GM12801 (cell line): ENCODE measurements around the gene SGMS2.

Source experiments
- CTCF ChIP-seq: IDR thresholded peaks from one replicate; pipeline ENCODE4 v1.5.1; 2011; ENCODE audit warnings: control low read depth; ENCODE audit not compliant: insufficient read length; ENCODE audit errors: extremely low read depth

The SGMS2 gene

DNA sequence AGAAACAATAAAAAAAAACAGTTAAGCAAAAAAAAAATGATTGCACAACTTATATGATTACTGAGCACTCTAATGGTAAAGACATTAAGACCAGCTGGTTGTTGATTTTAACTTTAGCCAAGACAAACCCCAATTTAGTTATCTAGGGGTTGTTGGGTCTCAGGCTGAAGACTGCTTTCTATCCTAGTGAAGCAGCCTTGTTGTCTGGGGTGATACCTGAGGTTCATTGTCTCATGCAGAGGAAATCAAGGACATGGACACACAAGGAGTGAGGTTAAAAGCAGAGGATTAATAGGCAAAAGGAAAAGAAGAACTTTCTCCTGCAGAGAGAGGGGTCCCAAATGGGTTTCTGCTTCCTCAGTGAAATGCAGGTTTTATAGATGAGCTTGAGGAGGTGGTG is 66.6 kb downstream of the SGMS2 start:
- no peak for TF ChIP-seq CTCF

GRCh38 chr4:107893171-107894137 is 68.7 kb downstream of the SGMS2 start:
- TF ChIP-seq CTCF: no peak

DNA sequence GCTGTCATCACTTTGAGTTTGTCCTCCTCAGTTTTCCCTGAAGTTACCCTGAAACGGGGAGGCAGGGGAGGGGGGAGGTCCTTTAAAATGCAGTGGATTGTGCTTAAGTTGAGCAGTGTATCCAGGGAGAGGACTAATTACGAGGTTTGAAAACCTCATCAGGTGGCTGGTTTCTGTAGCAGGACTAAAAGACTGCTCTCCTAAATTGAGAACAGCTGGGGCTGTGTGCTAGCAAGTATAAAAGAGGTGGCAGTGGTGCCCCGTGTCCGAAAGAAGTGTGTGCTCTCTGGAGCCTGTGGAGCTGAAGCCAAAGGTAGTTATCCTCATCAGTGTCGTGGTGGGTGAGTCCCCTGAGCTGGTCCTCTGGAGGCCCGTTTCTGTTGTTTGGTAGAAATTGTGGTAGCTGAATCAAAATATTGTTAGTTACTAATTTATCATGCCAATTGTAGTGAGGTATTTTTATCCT is 69.4 kb downstream of the SGMS2 start:
- no peak for TF ChIP-seq CTCF

DNA sequence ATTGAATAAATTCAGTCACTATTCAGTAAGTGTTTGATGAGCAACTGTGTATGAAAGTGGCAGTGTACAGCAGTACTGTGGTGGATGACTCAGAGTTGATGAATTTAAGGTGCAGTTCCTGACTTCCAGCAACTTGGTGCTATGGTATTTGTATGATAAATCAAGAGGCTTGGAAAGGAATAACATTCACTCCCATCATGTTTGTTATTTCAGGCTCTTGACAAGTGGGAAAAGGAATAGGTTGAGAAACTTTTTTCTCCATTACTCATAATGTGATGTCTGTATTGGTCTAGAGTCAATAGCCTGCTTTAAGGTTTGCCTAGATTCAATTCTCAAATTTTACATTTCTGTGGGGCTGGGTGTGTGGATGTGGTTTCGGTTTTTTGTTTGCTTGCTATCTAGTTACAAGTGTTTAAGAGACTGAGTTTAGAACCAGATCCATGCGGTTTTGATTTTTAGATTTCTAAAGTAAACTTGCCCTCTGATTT is 71.5 kb downstream of the SGMS2 start:
- no peak for TF ChIP-seq CTCF

GRCh38 chr4:107896646-107897045 is 71.9 kb downstream of the SGMS2 start:
- TF ChIP-seq CTCF: no peak

GRCh38 chr4:107897823-107898222 is 73.1 kb downstream of the SGMS2 start:
- no peak for TF ChIP-seq CTCF

DNA sequence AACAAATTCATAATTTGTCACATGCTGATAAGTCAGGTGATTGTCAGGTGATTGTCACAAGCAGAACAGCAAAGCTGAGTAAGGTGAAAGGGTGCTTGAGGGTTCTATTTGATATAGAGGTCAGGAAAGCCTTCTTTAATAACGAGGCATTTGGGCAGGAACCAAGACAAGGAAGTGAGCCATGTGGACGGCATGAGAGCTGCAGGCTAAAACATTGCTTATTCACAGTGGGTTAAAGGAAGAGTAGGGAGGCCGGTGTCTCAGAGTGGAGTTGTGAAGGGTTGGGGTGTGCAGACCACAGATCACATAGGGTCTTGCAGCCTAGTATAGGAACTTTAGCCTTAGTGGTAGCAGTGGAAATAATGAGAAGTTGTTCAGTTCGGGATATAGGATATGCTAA is 75.3 kb downstream of the SGMS2 start:
- no peak for TF ChIP-seq CTCF
